NCI-H2107 treated with DMSO at 0.1 percent for 48 hours (cell line): ENCODE data around the gene ACOX3.
"Not testable (repeated sequence)": the region's sequence is repeated elsewhere in the genome, so short reads cannot be mapped to it uniquely, and the experiment has no call there.

Experiments used
- DNase-seq: peaks from one replicate; lab custom pipeline; 2025; ENCODE audit not compliant: unreplicated experiment; lab: John Stamatoyannopoulos, UW

ACOX3 gene

DNA sequence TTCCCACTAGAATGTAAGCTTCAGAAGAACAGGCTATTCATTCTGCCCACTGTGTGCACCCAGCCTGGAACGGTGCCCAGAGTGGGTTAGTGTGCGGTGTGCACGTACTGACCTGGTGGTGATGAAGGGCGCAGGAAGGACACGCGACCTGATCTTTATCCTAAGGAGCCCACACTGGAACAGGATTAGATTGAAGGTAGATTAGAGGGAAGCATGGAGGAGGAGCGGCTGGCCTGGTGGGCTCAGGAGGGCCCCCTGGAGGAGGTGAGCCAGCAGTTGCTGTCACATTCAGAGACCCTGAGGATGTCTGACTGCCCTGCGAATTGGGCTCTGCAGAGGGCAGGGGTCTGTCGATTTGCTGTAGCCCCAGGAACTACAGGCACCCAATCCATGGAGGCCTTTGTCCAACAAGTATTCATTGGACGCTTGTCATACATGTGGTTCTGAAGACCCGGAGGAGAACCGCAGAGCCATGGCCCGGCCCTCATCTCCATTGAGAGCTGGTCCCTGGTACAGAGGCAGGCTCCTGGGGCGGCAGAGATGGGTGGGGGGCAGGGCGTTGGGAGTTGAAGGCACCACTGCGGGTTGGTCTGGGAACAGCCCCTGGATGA, 97.8 kb downstream of the ACOX3 start:
- no peak for DNase-seq

DNA sequence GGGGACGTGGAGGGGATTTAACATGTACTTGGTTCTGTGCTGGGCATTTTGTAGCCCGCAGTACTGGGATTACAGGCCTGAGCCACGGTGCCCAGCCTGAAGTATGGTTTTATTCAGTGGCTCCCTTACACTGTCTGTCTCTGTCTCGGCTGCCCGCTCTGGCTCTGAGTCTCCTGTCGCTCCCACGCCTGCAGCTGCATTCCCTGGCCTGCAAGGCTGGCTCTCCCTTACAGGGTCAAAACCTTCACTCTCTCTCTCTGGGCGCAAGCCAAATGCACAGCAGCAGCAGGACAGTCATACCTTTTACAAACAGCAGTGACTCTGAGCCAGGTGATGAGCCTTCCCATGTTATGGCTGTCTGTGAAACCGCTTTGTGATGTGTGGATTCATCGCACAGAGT, 98.8 kb downstream of the ACOX3 start:
- DNase-seq = no peak

DNA sequence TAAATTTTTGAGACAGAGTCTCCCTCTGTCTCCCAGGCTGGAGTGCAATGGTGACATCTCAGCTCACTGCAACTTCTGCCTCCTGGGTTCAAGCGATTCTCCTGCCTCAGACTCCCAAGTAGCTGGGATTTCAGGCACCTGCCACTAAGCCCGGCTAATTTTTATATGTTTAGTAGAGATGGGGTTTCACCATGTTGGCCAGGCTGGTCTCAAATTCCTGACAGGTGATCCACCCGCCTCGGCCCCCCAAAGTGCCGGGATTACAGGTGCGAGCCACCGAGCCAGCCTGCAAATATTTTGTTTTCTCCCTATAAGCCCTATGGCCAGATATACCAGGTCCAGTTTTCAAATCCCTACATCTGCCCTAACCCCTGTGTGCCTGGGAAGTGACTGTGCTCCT, 99.2 kb downstream of the ACOX3 start:
- DNase-seq = not testable (repeated sequence)

DNA sequence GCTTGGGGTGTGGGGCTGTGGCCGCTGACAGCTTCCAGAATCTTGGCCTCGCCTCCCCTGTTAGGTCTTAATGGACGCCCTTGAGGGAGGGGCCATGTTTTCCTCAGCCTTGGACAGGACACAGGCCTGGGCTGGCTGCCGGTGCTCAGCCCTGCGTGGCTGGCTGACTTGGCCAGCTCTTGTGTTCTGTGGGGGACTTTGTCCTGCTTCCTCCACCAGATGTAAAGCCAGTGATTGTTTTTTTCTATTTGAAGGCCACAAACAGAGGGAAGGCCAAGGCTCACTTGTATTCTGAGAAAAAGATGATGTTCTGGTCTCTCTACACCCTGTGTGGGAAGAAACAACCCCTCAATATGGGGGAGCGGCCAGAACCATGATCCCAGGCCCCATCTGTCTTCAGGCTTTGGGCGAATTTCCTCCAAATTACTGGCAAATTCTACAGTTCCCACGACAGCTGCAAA, 99.7 kb downstream of the ACOX3 start:
- no peak for DNase-seq

DNA sequence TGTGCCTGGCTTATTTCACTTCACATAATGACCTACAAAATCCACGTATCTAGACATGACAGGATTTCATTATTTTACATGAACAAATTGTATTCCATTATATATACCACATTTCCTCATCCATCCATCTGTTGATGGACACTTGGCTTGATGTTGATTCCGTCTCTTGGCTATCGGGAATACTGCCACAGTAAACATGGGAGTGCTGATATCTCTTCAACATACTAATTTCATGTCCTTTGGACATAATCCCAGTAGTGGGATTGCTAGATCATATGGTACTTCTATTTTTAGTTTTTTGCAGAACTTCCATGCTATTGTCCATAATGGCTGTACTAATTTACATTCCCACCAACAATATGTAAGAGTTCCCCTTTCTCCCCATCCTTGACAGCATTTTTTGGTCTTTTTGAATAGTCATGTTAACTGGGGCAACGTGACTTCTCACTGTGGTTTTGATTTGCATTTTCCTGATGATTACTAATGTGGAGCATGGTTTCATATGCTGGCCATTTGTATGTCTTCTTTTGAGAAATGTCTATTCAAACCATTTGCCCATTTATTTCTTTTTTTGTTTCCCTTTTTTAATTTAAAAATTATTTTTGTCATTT, 102.1 kb downstream of the ACOX3 start:
- no peak for DNase-seq

DNA sequence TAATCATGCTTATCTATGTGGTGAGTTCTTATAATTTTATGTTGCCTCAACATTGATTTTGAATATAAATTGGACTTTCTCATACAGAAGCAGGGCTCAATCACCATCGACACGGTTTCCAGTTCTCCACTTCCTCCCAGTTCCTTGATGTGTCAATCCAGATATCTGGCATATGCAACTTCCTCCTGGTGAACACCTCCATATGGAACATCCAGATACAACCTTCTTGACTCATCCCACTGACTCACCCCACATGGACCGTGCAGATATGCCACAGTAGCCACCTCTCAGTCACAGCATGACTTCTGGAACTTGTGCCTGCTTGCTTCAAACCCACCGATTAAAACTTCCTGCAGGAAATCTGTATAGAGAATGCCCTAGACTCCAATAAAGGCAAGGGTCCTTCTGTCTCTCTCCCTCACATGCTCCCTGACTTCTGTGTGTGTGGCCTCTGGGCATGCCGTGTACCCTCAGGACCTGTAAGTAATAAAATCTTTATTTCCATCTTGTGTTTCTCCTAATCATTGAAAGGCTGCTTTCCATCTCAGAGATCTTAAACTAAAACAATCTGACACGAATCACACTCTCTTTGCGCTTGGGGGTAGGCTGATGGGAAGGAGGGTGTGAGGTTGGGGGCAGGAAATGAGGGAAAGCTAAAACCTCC, 104.0 kb downstream of the ACOX3 start:
- no peak for DNase-seq

DNA sequence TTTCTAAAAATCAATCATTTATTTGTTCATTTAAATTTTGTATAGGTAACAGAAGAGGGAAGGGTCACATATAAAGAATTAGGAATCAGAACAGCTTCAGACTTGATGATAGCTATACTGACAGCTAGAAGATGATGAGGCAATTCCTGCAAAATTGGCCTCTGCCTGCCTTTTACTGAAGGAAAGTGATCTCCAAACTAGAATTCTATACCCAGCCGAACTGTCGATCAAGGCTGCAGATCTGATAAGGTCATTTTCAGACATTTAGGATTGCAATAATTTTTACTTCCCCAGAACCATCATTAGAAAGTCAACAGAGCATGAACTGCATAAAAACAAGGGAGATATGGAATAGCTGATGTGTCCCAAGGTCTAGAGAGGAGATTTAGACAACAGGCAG, 104.7 kb downstream of the ACOX3 start:
- no peak for DNase-seq

DNA sequence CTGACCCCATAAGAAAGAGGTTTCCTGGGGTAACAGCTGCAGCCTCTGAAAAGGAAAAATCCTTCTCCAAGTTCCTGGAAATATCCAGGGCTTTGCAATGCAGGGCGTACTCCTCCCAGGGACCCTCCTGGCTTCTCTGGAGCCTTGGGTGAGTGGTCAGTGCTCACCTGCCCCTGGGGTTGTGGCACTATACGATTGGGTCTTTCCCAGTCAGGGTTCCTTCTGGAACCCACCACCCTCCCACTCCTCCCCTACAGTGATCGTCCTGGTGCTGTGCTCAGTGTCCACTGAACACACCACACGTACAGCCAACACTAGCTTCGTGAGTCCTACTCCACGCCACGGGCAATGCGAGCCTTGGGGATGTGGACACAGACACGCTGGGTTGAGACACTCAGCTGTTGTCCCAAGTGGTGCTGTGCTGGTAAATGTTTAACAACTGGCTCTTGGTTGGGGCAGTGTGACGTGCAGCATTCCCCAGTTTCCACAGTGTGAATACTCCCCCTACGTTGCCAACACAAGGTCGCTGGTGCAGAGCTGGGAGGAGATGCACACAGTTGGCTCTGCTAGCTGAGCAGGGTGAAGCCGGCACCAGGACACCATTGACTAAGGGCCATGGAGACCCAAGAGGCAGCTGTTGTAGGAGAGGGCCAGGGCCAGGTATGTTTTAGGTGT, 105.6 kb downstream of the ACOX3 start:
- DNase-seq = no peak

DNA sequence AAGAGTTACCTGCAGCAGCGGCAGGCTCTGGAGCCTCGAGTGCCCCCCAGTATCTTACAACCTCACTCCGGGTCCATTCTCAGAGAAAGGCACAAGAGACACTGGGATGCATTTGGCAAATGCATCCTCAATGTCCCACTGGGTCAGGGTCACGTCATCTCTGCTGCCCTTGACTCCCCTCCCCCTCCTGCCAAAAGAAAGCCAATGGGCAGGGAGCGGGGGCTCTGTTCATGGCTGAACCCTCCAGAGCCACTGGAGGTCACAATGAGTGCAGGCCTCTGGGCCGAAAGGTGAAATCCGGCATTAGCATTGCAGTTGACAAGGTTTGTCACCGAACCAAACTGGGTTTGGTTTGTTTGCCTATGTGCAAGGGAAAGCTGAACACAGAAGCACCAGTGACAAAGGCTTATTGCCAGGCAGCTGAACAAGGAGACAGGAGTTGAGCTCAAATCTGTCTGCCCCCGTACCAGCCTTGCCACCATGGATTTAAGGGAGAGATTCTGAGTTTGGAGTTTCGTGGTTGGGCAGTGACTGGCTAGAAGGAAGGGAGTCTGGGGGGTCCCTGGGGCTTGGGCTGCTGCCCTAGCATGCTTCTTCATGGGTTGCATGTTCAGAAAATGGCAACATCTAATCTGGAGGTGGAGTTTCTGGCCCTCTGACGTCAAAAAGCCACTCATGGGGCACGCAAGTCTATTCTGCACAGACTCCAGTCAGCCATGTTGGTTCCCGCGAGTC, 106.6 kb downstream of the ACOX3 start:
- no peak for DNase-seq

DNA sequence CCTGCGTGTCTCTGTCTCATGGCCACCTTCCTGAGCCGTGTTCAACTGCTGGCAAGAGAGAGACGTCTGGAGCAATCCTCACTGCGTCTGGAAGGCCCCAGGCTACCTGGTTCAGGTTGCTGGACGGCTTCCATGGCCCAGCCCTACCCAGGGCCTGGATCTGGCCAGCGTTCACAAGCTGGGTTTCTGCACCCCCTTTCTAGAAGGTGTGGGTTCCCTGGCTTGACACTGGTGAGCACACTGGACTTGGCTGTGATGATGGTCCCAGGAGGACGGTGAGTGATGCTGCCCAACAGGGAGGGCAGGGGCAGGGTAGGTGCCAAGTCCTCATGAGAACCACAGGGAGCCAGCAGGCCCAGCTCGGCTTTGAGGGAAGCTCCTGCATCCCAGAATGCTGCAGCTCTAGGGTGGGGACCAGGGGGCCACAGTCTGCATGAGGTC, 107.6 kb downstream of the ACOX3 start:
- DNase-seq = no peak

DNA sequence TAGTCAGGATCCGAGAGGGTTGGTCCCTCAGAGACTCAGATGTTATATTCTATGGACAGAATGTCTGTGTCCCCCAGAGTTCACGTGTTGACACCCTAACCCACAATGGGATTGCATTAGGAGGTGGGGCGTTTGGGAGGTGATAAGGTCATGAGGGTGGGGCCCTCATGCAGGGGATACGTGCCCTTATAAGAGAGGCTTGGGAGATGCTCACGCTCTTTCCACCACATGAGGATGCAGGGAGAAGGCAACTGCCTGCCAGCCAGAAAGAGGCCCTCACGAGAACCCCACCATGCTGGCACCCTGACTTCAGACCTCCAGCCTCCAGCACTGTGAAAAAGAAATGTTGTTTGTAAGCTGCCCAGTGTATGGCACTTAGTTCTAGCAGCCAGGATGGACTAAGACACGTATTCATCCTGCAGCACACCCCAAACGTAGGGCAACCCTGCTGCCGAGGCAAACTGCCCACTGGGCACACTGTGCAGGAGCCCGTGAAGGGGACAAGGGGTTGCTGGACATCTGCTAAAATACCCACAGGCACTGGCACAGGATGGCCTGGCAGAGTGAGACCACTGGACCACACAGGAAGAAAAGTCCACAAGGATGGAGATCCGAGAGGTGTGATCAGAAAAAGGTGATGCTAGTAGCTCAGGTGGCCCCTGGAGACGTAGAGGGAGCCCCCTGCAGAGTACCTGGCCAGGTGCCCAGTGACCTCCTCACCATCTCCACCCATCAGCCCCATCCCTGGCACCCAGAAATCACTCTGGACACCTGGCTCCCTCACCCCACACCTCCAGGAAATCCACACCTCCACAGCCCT, 108.3 kb downstream of the ACOX3 start:
- no peak for DNase-seq

DNA sequence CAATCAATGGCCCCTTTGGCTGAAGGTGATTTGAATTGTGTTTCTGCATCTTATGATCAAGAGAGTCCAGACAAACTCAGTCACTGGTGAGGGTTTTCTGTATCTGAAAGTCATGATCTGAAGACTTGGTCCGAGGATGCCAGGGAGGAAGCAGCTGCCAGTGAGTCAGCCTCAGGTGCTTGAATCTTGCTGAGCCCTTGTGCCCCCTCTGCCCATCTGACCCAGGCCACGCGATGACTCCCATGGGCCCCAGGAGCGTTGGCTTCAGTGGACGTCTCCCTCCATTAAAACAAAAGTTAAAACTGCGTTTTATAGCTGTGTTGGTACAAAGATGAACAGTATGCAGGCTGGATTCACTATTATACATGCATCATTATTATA, 109.0 kb downstream of the ACOX3 start:
- DNase-seq = no peak

DNA sequence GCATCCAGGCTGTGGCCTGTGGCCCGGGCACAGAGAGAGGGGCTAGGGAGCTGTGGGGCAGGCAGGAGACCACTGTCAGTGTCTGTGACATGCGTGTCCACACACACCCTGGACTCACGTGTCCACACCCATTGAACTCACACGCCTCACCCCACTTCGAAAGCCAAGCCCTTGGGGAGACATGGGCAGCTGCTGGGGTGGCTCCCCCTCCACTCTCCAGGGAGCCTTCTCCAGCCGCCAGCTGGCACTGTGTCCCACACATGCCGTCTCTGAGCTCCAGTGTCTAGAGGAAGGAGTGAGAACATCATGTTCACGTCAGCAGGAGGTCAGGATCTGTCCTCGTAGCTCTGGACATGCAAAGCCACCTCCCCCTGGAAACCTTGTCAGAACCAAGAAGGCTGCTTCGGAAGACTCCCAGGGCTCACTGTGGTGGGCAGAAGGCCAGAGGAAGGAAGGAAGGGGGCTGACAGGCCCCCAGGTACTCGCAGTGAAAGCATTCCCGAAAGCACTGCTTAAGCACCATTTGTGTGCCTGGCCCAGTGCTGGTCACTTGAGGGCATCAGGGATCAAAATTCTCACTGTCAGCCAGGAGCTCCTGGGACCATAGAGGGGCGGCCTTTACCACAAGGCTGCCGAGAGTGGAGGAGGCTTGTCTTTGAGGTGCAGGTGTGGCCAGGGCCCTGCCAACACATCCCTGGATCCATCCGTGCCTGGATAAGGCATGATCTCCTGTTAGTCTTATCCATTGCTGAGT, 109.5 kb downstream of the ACOX3 start:
- no peak for DNase-seq

DNA sequence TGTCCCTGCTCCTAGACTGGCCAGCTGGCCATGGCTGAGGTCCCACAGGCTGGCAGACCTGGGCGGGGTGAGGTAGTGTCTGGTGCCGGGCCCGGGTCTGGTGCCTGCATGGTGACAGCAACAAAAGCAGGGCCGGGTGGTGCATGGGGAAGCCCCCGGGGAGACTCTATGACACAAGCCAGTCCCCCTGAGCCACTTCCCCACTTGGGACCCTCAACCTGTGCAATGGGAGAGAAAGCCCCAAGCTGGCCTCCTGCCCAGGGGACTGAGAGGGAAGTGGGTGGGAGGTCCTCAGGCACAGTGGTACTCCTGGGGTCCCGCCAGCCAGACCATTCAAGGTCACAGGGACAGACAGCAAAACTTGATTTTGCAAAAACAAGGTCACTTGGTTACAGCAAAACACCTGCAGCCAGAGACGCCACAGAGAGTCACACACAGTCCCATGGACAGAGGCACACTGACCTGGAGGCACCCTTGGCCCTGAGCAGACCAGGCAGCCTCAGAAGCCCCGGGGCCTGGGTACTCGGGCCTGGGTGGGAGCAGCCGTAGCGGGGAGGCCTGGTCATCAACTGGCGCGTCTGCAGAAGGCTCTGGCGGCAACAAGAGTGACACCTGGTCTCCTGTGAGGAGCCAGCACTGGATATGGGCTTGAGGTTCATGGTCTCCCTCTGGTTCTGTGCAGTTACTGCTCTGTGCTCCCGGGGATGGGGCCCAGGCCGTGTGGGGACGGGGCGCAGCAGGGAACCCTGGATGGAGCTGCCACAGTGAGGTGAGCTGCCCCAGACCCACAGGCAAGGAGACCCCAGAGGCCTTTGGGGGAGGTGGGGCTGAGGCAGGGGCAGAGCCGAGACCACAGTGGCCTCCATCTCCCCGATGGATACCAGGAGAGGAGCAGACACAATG, 110.4 kb downstream of the ACOX3 start:
- DNase-seq = no peak

DNA sequence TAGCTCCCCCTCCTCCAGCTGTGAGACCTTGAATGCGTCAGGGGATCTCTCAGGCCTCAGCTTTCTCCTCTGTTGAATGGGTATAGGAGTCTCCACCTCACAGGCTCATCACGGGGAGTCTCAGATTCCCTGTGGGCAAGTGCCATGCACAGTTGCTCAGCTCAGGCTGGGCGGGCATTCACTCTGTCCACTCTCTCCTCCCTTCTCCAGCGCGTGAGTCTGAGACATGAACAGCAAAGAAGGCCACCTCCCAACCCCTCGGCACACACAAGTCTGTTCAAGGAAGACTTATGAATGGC, 111.0 kb downstream of the ACOX3 start:
- DNase-seq = no peak

DNA sequence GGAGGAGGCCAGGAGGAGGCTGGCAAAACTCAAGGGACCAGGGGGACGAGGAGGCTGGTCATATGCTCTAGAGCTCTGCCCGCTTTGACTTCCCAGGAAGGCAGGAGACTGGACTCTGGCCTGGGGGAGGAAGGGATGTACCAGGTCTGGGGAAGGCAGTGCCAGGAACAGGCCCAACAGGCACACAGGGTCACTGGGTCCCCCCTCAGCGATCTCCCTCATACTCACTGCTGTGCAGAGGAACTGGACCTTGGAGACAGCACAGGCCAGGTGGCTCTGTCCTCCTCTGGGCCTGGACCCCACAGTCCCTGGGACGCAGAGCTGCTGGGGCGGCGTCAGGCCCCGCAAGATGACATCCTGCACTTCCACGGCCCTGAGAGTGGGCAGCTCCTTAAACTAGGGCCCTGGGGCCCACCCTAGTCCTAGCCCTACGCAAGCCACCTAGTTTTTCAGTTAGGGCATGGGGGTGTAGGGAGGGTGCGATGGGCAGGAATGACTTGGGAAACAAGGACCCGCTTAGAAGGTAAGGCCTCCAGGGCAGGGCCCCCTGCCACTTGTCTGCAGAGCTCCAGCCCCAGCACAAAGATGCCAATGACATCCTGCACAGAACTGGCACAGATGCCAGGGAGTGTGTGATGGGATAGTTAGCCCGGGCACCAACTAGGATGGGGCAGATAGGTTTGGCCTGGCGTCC, 111.5 kb downstream of the ACOX3 start:
- no peak for DNase-seq

DNA sequence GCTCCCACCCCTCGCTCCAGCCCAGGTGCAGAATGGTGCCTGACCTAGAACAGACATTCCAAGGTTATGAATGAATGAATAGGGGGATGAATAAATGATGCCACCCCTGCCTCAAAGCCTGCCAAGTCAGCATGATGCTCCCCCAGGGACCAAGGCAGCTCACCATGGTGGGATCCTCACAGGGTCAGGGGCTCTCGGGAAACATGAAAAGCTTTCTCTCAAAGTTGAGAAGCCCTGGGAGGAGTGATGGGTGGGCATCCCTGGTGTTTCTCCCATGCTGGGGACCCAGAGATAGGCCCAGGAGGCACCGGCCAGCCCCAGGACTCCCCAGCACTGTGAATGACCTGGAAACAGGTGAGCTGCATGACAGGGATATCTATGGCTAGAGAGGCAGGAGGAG, 112.1 kb downstream of the ACOX3 start:
- no peak for DNase-seq

DNA sequence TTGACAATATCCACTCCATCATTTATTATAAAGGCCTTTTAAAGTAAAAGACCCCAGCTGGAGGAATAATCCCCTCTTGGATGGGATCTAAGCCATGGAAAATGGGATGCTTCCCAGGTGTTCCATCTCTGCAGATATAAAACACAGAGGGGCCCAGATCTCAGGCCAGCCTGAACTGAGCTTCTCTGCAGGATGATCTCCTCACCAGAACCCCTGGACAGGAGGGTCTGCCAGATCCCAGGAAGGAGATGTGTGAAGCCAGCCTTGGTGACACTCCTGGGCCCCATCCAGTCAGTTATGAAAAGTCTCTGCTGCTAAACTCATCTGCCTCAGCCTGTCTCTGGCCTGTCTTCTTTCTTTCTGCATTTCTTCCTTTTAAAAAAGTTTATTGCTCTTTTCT, 114.3 kb downstream of the ACOX3 start:
- DNase-seq = no peak
